Measurements from ENCODE around the gene C17orf67.

DNA sequence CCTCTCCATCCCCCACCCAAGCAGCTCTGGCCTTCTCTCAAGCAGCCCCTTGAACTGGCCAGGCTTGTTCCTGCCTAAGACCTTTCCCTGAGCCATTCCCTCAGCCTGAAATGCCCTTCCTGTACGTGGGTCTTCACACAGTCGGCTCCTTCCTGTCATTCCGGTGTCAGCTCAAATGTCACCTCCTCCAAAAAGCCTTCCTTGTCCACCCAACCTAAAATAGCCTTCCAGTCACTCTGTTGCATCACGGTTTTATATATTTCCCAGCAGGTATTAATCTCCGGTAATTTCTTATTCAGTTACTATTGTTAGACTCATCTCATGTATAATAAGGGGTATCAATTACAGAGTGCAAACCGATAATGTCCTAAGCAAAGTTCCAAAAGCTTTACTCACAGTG lies 51.8 kb downstream of the C17orf67 start:
- TF ChIP-seq TAF1 (IDR thresholded peaks at IDR 0.05; ENCODE audit: low read depth) (no peak), EZH2 (IDR thresholded peaks at IDR 0.05; ENCODE audit: borderline replicate concordance, insufficient read depth, low read length, poor library complexity, severe bottlenecking) (no peak), EP300 (conservative IDR thresholded peaks at IDR 0.05; ENCODE audit: poor library complexity, severe bottlenecking) (no peak)
- TF ChIP-seq, protein P1, sequence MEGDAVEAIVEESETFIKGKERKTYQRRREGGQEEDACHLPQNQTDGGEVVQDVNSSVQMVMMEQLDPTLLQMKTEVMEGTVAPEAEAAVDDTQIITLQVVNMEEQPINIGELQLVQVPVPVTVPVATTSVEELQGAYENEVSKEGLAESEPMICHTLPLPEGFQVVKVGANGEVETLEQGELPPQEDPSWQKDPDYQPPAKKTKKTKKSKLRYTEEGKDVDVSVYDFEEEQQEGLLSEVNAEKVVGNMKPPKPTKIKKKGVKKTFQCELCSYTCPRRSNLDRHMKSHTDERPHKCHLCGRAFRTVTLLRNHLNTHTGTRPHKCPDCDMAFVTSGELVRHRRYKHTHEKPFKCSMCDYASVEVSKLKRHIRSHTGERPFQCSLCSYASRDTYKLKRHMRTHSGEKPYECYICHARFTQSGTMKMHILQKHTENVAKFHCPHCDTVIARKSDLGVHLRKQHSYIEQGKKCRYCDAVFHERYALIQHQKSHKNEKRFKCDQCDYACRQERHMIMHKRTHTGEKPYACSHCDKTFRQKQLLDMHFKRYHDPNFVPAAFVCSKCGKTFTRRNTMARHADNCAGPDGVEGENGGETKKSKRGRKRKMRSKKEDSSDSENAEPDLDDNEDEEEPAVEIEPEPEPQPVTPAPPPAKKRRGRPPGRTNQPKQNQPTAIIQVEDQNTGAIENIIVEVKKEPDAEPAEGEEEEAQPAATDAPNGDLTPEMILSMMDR (IDR thresholded peaks at IDR 0.05; ENCODE audit: poor library complexity, severe bottlenecking) = no peak

Measured in neural cell (in vitro differentiated cells).